Sigmoid colon (tissue), 4 donors: ENCODE results near the gene ERAS.

ENCODE experiments used
- POLR2AphosphoS5 ChIP-seq, 4 donors: sonication (generic); formaldehyde crosslinking; IDR thresholded peaks; one replicate each; pipeline ENCODE4 v1.6.1; 2017; ENCODE audit warnings: antibody characterized with exemption in 4 of 4
- TF ChIP-seq, protein P1 (sequence below), 4 experiments: fragments of 450-650 bp in 3 of 4; fragments of 200-600 bp in 1 of 4; IDR thresholded peaks; one replicate each; pipeline ENCODE4 v1.5.1; 2016 to 2019; ENCODE audit warnings: antibody characterized with exemption in 4 of 4, mild to moderate bottlenecking in 3 of 4, moderate library complexity in 2 of 4

DNA sequence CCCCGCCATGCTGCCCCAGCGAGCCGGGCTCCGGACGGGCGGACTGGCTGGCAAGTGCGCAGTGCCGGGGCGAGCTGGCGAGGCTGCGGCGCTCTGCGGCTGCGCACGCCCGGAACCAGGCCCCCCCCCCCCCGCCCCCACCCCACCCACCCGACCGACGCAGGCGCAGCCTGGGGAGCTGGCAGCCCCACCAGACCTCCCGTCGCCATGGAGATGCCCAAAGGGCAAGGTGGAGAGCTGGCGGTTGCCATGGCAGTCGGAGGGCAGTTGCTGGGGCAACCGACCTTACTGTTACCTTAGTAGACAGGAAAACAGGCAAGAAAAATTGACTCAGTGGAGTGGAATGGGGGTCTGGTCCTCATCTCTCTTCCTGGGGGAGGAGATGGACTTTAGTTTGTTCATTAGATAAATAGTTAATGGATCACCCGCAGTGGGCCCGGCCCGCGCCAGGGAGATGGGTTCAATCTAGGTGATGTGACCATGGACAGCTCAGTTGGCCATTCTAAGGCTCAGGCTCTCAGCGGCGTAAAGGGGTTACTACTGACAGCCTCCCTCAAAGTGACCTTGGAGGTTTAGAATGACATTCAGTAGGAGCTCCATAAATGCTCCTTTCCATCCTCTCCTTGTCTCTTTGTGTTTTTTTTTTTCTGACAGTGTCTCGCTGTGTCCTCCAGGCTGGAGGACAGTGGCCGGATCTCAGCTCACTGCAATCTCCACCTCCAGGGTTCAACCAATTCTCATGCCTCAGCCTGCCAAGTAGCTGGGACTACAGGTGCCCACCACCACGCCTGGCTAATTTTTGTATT, 9.4 kb downstream of the ERAS start, which contains the start of gene PCSK1N:
- TF ChIP-seq, protein P1, sequence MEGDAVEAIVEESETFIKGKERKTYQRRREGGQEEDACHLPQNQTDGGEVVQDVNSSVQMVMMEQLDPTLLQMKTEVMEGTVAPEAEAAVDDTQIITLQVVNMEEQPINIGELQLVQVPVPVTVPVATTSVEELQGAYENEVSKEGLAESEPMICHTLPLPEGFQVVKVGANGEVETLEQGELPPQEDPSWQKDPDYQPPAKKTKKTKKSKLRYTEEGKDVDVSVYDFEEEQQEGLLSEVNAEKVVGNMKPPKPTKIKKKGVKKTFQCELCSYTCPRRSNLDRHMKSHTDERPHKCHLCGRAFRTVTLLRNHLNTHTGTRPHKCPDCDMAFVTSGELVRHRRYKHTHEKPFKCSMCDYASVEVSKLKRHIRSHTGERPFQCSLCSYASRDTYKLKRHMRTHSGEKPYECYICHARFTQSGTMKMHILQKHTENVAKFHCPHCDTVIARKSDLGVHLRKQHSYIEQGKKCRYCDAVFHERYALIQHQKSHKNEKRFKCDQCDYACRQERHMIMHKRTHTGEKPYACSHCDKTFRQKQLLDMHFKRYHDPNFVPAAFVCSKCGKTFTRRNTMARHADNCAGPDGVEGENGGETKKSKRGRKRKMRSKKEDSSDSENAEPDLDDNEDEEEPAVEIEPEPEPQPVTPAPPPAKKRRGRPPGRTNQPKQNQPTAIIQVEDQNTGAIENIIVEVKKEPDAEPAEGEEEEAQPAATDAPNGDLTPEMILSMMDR (IDR thresholded peaks at IDR 0.05): no peak
- TF ChIP-seq POLR2AphosphoS5 (IDR thresholded peaks at IDR 0.05): no peak
